ENCODE data around the gene MAP3K1.

Gene MAP3K1

GRCh38 chr5:56917534-56917933, 102.2 kb downstream of the MAP3K1 start:
- TF ChIP-seq CTCF (IDR thresholded peaks at IDR 0.05; ENCODE audit: unreplicated experiment in 3 of 3): no peak
- Mint-ChIP-seq H3K4me1 (no peaks in the 10 kb centered on the region), H3K4me3 (no peak overlapping the region), H3K27me3 (ENCODE audit: low read depth) (no peaks in the 10 kb centered on the region), H3K36me3 (ENCODE audit: low read depth) (peaks cover 36% of the 10 kb centered on the region), H3K9me3 (no peaks in the 10 kb centered on the region), H3K27ac (peak overlapping the region in 2 of 3 experiments; percentile 33 to 37)

- Mint-ChIP-seq H3K27me3 (ENCODE audit: low read depth) (no peaks in the 10 kb centered on the region), H3K36me3 (ENCODE audit: low read depth) (peaks cover 37% of the 10 kb centered on the region), H3K9me3 (no peaks in the 10 kb centered on the region), H3K27ac (peak overlapping the region in 1 of 3 experiments; percentile 0), H3K4me3 (no peak overlapping the region), H3K4me1 (no peaks in the 10 kb centered on the region)
- TF ChIP-seq CTCF (IDR thresholded peaks at IDR 0.05; ENCODE audit: unreplicated experiment in 3 of 3): no peak
Observed at GRCh38 chr5:56918054-56918453, 102.7 kb downstream of the MAP3K1 start.

GRCh38 chr5:56919942-56920662, 104.8 kb downstream of the MAP3K1 start:
- no peaks in the 10 kb centered on the region for H3K27me3 Mint-ChIP-seq (ENCODE audit: low read depth)
- H3K9me3 Mint-ChIP-seq: no peaks in the 10 kb centered on the region
- H3K36me3 Mint-ChIP-seq (ENCODE audit: low read depth): peaks cover 51% of the 10 kb centered on the region
- H3K4me1 Mint-ChIP-seq: no peaks in the 10 kb centered on the region
- no peak overlapping the region for H3K4me3 Mint-ChIP-seq
- no peak for TF ChIP-seq CTCF (IDR thresholded peaks at IDR 0.05; ENCODE audit: unreplicated experiment in 3 of 3)
- H3K27ac Mint-ChIP-seq: no peak overlapping the region

- H3K27ac Mint-ChIP-seq: no peak overlapping the region
- H3K9me3 Mint-ChIP-seq: no peaks in the 10 kb centered on the region
- H3K4me3 Mint-ChIP-seq: no peak overlapping the region
- H3K36me3 Mint-ChIP-seq (ENCODE audit: low read depth): peaks cover 70% of the 10 kb centered on the region
- no peak for TF ChIP-seq CTCF (IDR thresholded peaks at IDR 0.05; ENCODE audit: unreplicated experiment in 3 of 3)
- no peaks in the 10 kb centered on the region for H3K27me3 Mint-ChIP-seq (ENCODE audit: low read depth)
- no peaks in the 10 kb centered on the region for H3K4me1 Mint-ChIP-seq
Observed at GRCh38 chr5:56922922-56923321, 107.6 kb downstream of the MAP3K1 start.

GRCh38 chr5:56934325-56934724, 119.0 kb downstream of the MAP3K1 start:
- Mint-ChIP-seq H3K27me3 (ENCODE audit: low read depth) (no peaks in the 10 kb centered on the region), H3K27ac (no peak overlapping the region), H3K4me1 (no peaks in the 10 kb centered on the region), H3K4me3 (no peak overlapping the region), H3K9me3 (no peaks in the 10 kb centered on the region), H3K36me3 (ENCODE audit: low read depth) (peaks cover 72% of the 10 kb centered on the region)
- TF ChIP-seq CTCF (IDR thresholded peaks at IDR 0.05; ENCODE audit: unreplicated experiment in 3 of 3): no peak

GRCh38 chr5:56938858-56939257, 123.5 kb downstream of the MAP3K1 start:
- Mint-ChIP-seq H3K4me1 (peaks cover 11% of the 10 kb centered on the region), H3K9me3 (no peaks in the 10 kb centered on the region), H3K27ac (no peak overlapping the region), H3K4me3 (no peak overlapping the region), H3K36me3 (ENCODE audit: low read depth) (peaks cover 87% of the 10 kb centered on the region), H3K27me3 (ENCODE audit: low read depth) (no peaks in the 10 kb centered on the region)
- TF ChIP-seq CTCF (IDR thresholded peaks at IDR 0.05; ENCODE audit: unreplicated experiment in 3 of 3): no peak
